ENCODE results near the gene BMERB1.
"Not testable (repeated sequence)": the region's sequence is repeated elsewhere in the genome, so short reads cannot be mapped to it uniquely, and the experiment has no call there.

BMERB1 gene

GRCh38 chr16:15519790-15520189, 85.4 kb downstream of the BMERB1 start:
- in situ Hi-C loops (cut with MboI; ENCODE audit: low sequenced_read_pairs), result no loop called here

- in situ Hi-C loops (cut with MboI; ENCODE audit: low sequenced_read_pairs), result no loop called here
Measured at GRCh38 chr16:15521390-15521757, 87.0 kb downstream of the BMERB1 start.

GRCh38 chr16:15521758-15522509, 87.5 kb downstream of the BMERB1 start:
- in situ Hi-C loops (cut with MboI; ENCODE audit: low sequenced_read_pairs), result no loop called here

GRCh38 chr16:15523092-15523541, 88.7 kb downstream of the BMERB1 start:
- in situ Hi-C loops (cut with MboI; ENCODE audit: low sequenced_read_pairs), result no loop called here

- in situ Hi-C loops (cut with MboI; ENCODE audit: low sequenced_read_pairs), result no loop called here
Measured at GRCh38 chr16:15523939-15524338, 89.6 kb downstream of the BMERB1 start.

- in situ Hi-C loops (cut with MboI; ENCODE audit: low sequenced_read_pairs), result no loop called here
Measured at GRCh38 chr16:15524966-15525365, 90.6 kb downstream of the BMERB1 start.

GRCh38 chr16:15526097-15526496, 91.7 kb downstream of the BMERB1 start:
- in situ Hi-C loops (cut with MboI; ENCODE audit: low sequenced_read_pairs), result no loop called here

- in situ Hi-C loops (cut with MboI; ENCODE audit: low sequenced_read_pairs), result no loop called here
Measured at GRCh38 chr16:15526731-15527130, 92.3 kb downstream of the BMERB1 start.

GRCh38 chr16:15529673-15530072, 95.3 kb downstream of the BMERB1 start:
- in situ Hi-C loops (cut with MboI; ENCODE audit: low sequenced_read_pairs), result no loop called here

GRCh38 chr16:15530085-15530484, 95.7 kb downstream of the BMERB1 start:
- in situ Hi-C loops (cut with MboI; ENCODE audit: low sequenced_read_pairs), result no loop called here

- in situ Hi-C loops (cut with MboI; ENCODE audit: low sequenced_read_pairs), result no loop called here
Measured at GRCh38 chr16:15532825-15533224, 98.4 kb downstream of the BMERB1 start.

GRCh38 chr16:15533386-15533785, 99.0 kb downstream of the BMERB1 start:
- in situ Hi-C loops (cut with MboI; ENCODE audit: low sequenced_read_pairs), result no loop called here

- in situ Hi-C loops (cut with MboI; ENCODE audit: low sequenced_read_pairs), result no loop called here
Measured at GRCh38 chr16:15535772-15536171, 101.4 kb downstream of the BMERB1 start.

- in situ Hi-C loops (cut with MboI; ENCODE audit: low sequenced_read_pairs), result no loop called here
Measured at GRCh38 chr16:15536843-15537242, 102.5 kb downstream of the BMERB1 start.

- in situ Hi-C loops (cut with MboI; ENCODE audit: low sequenced_read_pairs), result no loop called here
Measured at GRCh38 chr16:15538507-15538906, 104.1 kb downstream of the BMERB1 start.

- in situ Hi-C loops (cut with MboI; ENCODE audit: low sequenced_read_pairs), result no loop called here
Measured at GRCh38 chr16:15539197-15539596, 104.8 kb downstream of the BMERB1 start.

- in situ Hi-C loops (cut with MboI; ENCODE audit: low sequenced_read_pairs), result no loop called here
Measured at GRCh38 chr16:15542261-15542660, 107.9 kb downstream of the BMERB1 start.

- in situ Hi-C loops (cut with MboI; ENCODE audit: low sequenced_read_pairs), result no loop called here
Measured at GRCh38 chr16:15542734-15543347, 108.5 kb downstream of the BMERB1 start.

GRCh38 chr16:15544405-15544804, 110.0 kb downstream of the BMERB1 start:
- in situ Hi-C loops (cut with MboI; ENCODE audit: low sequenced_read_pairs), result no loop called here

GRCh38 chr16:15545544-15545943, 111.2 kb downstream of the BMERB1 start:
- in situ Hi-C loops (cut with MboI; ENCODE audit: low sequenced_read_pairs), result no loop called here

- in situ Hi-C loops (cut with MboI; ENCODE audit: low sequenced_read_pairs), result not testable (repeated sequence)
Measured at GRCh38 chr16:15547072-15547767, 112.8 kb downstream of the BMERB1 start.

GRCh38 chr16:15547768-15548096, 113.3 kb downstream of the BMERB1 start:
- in situ Hi-C loops (cut with MboI; ENCODE audit: low sequenced_read_pairs), result no loop called here

Measured in HL-60/S4 treated with retinoic acid at 250 ng/mL for 4 days and 3 days (cell line).